ENCODE measurements around the gene TNIP1.

TNIP1 gene
- 313 to 339 reads per million in 2 experiments for total RNA-seq

- peak; percentile 87 for DNase-seq (ENCODE audit: low read depth)
Observed at GRCh38 chr5:151080613-151081430, at the start of gene TNIP1. TNIP1 (minus strand) TSS chr5:151081034; CDS start chr5:151065095, 15,939 bp downstream.

GRCh38 chr5:151130235-151130921 is 49.5 kb upstream of the TNIP1 start:
- DNase-seq (ENCODE audit: low read depth) = no peak

GRCh38 chr5:151128817-151129216 is 48.0 kb upstream of the TNIP1 start:
- DNase-seq (ENCODE audit: low read depth) = no peak

- no peak for DNase-seq (ENCODE audit: low read depth)
Observed at GRCh38 chr5:151127926-151128325, 47.1 kb upstream of the TNIP1 start.

- DNase-seq (ENCODE audit: low read depth) = peak; percentile 49
Observed at GRCh38 chr5:151126199-151126645, 45.4 kb upstream of the TNIP1 start.

GRCh38 chr5:151125421-151125820 is 44.6 kb upstream of the TNIP1 start:
- DNase-seq (ENCODE audit: low read depth) = no peak

- no peak for DNase-seq (ENCODE audit: low read depth)
Observed at GRCh38 chr5:151123897-151124751, 43.3 kb upstream of the TNIP1 start.

GRCh38 chr5:151122828-151123227 is 42.0 kb upstream of the TNIP1 start:
- no peak for DNase-seq (ENCODE audit: low read depth)

GRCh38 chr5:151121665-151122064 is 40.8 kb upstream of the TNIP1 start:
- DNase-seq (ENCODE audit: low read depth) = no peak

- no peak for DNase-seq (ENCODE audit: low read depth)
Observed at GRCh38 chr5:151121095-151121494, 40.3 kb upstream of the TNIP1 start.

GRCh38 chr5:151118913-151119575 is 38.2 kb upstream of the TNIP1 start:
- no peak for DNase-seq (ENCODE audit: low read depth)

GRCh38 chr5:151115272-151115905 is 34.6 kb upstream of the TNIP1 start:
- DNase-seq (ENCODE audit: low read depth) = peak; percentile 57

- DNase-seq (ENCODE audit: low read depth) = no peak
Observed at GRCh38 chr5:151113651-151114050, 32.8 kb upstream of the TNIP1 start.

GRCh38 chr5:151110992-151111391 is 30.2 kb upstream of the TNIP1 start:
- DNase-seq (ENCODE audit: low read depth) = no peak

GRCh38 chr5:151110122-151110681 is 29.4 kb upstream of the TNIP1 start:
- DNase-seq (ENCODE audit: low read depth) = no peak

- DNase-seq (ENCODE audit: low read depth) = no peak
Observed at GRCh38 chr5:151108566-151108965, 27.7 kb upstream of the TNIP1 start.

- DNase-seq (ENCODE audit: low read depth) = no peak
Observed at GRCh38 chr5:151107738-151108520, 27.1 kb upstream of the TNIP1 start.

GRCh38 chr5:151107084-151107483 is 26.2 kb upstream of the TNIP1 start:
- DNase-seq (ENCODE audit: low read depth) = no peak

GRCh38 chr5:151106509-151106908 is 25.7 kb upstream of the TNIP1 start:
- no peak for DNase-seq (ENCODE audit: low read depth)

GRCh38 chr5:151106043-151106442 is 25.2 kb upstream of the TNIP1 start:
- no peak for DNase-seq (ENCODE audit: low read depth)
